ENCODE data around the gene POTEB.
"Not testable (repeated sequence)": the region's sequence is repeated elsewhere in the genome, so short reads cannot be mapped to it uniquely, and the experiment has no call there.

The POTEB gene

DNA sequence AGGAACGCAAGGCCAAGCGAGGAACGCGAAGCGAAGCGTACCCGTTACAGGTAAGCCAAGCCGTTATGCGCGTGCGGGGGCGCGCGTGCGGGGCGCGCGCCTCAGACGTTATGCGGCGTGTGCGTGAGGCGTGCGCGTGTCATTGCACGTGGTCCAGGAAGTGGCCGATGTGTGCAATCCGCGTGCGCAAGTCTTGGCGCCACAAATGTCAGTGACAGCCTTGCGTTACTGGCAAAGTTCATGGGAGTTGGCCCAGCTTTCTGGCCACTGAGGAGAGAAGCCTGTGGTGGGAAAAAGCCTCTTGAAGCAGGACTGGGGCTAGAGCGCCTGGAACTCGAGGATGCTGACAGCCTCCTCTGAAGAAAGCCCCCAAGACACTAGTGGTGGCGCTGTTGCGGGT is at the start of gene POTEB:
Gene POTEB, minus strand, starts transcription at position 101 of the 400 bp plus-strand sequence. CDS start 489 bp downstream, outside the sequence.
- H3K4me3 ChIP-seq (ENCODE audit: low read depth, low read length); DNase-seq (ENCODE audit: low read depth): not testable (repeated sequence)

DNA sequence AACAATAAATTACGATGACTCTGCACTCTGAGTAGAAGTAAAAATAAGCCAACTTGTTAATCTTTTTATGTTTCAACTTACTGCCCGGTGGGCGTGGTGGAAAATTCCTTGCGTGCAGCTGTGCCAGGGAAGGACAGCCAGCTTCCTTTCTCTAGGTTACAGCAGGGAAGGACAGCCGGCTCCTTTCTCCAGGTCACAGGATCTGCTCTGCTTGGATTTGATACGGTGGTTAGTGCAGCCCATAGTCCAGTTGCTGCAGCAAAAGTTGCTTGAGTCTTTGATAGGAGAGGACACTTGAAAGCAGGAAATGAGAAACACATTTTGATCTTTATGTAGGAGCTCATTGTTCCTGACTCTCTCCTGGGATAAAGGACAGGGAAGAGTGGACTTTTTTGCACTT is 13.4 kb upstream of the POTEB start:
- not testable (repeated sequence) for DNase-seq (ENCODE audit: low read depth)

DNA sequence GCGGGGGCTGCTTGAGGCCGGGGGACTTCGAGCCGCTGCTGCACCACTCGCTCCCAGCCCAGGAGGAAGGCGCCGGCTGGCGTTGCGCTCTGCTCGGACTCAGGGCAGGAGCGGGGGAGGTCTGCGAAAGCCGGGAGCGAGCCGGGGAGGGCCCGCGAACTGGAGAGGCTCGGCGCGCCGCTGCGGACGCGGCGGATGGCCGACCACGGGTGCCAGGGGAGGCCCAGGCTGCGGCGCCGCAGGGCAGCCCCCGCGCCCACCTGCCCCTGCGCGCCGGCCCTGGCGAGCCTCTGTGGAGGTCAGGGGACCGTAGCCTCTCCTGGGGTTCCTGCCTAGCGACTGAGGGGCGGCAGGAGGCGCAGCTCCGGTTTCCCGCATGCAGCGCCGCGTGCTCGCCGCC is 12.0 kb upstream of the POTEB start:
- not testable (repeated sequence) for DNase-seq (ENCODE audit: low read depth); H3K4me3 ChIP-seq (ENCODE audit: low read depth, low read length)

More for the DNA sequence above, 13.4 kb upstream of the POTEB start:
- not testable (repeated sequence) for H3K4me3 ChIP-seq (ENCODE audit: low read depth, low read length)

DNA sequence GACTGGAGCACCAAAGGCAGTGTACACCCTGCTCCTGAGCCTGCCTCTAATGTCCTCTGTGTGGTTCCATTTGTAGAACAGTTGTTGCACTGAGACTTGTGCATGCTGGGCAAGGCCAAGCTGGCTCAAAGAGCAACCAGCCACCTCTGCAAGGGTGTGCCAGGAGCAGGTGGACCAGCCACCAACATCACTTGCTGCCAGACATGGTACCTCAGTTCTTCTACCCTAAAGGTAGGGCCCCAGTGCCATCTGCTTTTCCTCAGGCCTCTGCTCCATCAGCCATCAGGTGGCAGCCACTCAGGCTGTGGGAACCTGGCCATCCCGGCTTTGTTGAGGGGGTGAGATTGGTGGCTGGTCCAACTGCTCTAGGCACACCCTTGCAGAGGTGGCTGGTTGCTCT is 38.7 kb downstream of the POTEB start:
- not testable (repeated sequence) for H3K4me3 ChIP-seq (ENCODE audit: low read depth, low read length); DNase-seq (ENCODE audit: low read depth)
